ENCODE results near the gene MFNG. TPM values are rescaled to one million over a fixed set of nuclear protein-coding genes. Genes with fewer than 3 reads are reported as not detected.

Gene MFNG
- total RNA-seq, 1 donor from 2014 or later, result 75.4 TPM

- Mint-ChIP-seq H3K4me1 (ENCODE audit: unreplicated experiment) (peaks cover 2% of the 10 kb centered on the region), H3K4me3 (ENCODE audit: unreplicated experiment) (no peak overlapping the region), H3K27me3 (ENCODE audit: unreplicated experiment) (no peaks in the 10 kb centered on the region), H3K9me3 (ENCODE audit: unreplicated experiment) (no peaks in the 10 kb centered on the region), H3K27ac (ENCODE audit: unreplicated experiment) (no peak overlapping the region), H3K36me3 (ENCODE audit: low read depth, unreplicated experiment) (no peaks in the 10 kb centered on the region)
- TF ChIP-seq CTCF (IDR thresholded peaks at IDR 0.05; ENCODE audit: unreplicated experiment), result no peak
- DNase-seq (ENCODE audit: low spot score), result no peak
Observed at GRCh38 chr22:37454857-37455686, 31.1 kb downstream of the MFNG start.

GRCh38 chr22:37453696-37454095, 32.5 kb downstream of the MFNG start:
- Mint-ChIP-seq H3K9me3 (ENCODE audit: unreplicated experiment) (no peaks in the 10 kb centered on the region), H3K27ac (ENCODE audit: unreplicated experiment) (no peak overlapping the region), H3K4me1 (ENCODE audit: unreplicated experiment) (peaks cover 8% of the 10 kb centered on the region), H3K4me3 (ENCODE audit: unreplicated experiment) (no peak overlapping the region), H3K36me3 (ENCODE audit: low read depth, unreplicated experiment) (no peaks in the 10 kb centered on the region), H3K27me3 (ENCODE audit: unreplicated experiment) (no peaks in the 10 kb centered on the region)
- no peak for TF ChIP-seq CTCF (IDR thresholded peaks at IDR 0.05; ENCODE audit: unreplicated experiment)
- no peak for DNase-seq (ENCODE audit: low spot score)

GRCh38 chr22:37451218-37451617, 35.0 kb downstream of the MFNG start:
- Mint-ChIP-seq H3K27ac (ENCODE audit: unreplicated experiment) (no peak overlapping the region), H3K27me3 (ENCODE audit: unreplicated experiment) (no peaks in the 10 kb centered on the region), H3K4me3 (ENCODE audit: unreplicated experiment) (no peak overlapping the region), H3K9me3 (ENCODE audit: unreplicated experiment) (no peaks in the 10 kb centered on the region), H3K4me1 (ENCODE audit: unreplicated experiment) (peaks cover 8% of the 10 kb centered on the region), H3K36me3 (ENCODE audit: low read depth, unreplicated experiment) (no peaks in the 10 kb centered on the region)
- no peak for DNase-seq (ENCODE audit: low spot score)
- TF ChIP-seq CTCF (IDR thresholded peaks at IDR 0.05; ENCODE audit: unreplicated experiment), result no peak

- H3K9me3 Mint-ChIP-seq (ENCODE audit: unreplicated experiment), result no peaks in the 10 kb centered on the region
- H3K36me3 Mint-ChIP-seq (ENCODE audit: low read depth, unreplicated experiment), result no peaks in the 10 kb centered on the region
- H3K4me1 Mint-ChIP-seq (ENCODE audit: unreplicated experiment), result peaks cover 8% of the 10 kb centered on the region
- no peak for DNase-seq (ENCODE audit: low spot score)
- no peaks in the 10 kb centered on the region for H3K27me3 Mint-ChIP-seq (ENCODE audit: unreplicated experiment)
- H3K4me3 Mint-ChIP-seq (ENCODE audit: unreplicated experiment), result no peak overlapping the region
- H3K27ac Mint-ChIP-seq (ENCODE audit: unreplicated experiment), result no peak overlapping the region
- TF ChIP-seq CTCF (IDR thresholded peaks at IDR 0.05; ENCODE audit: unreplicated experiment), result no peak
Observed at GRCh38 chr22:37449331-37450001, 36.7 kb downstream of the MFNG start.
